Activated T-helper 17 cell treated with anti-CD3 and anti-CD28 coated beads, Interleukin-2, amount 50 U/mL, for 72 hours (primary cell): ENCODE data around the gene KLHL25. TPM values are rescaled to one million over a fixed set of nuclear protein-coding genes. Genes with fewer than 3 reads are reported as not detected.

Source experiments
- ATAC-seq: fragments of 150-1000 bp; cut with Tn5 transposase; replicated peaks from 2 replicates; pipeline ENCODE4 v1.10.0; 2021; ENCODE audit warnings: mild to moderate bottlenecking, moderate library complexity
- H3K27ac Mint-ChIP-seq: one replicate; pipeline ENCODE4 v1.8.0; 2022; ENCODE audit warnings: mixed read lengths
- H3K27me3 Mint-ChIP-seq: one replicate; pipeline ENCODE4 v1.8.0; 2022; ENCODE audit warnings: mixed read lengths
- H3K36me3 Mint-ChIP-seq: one replicate; pipeline ENCODE4 v1.8.0; 2022; ENCODE audit warnings: low read depth, mild to moderate bottlenecking, mixed read lengths
- H3K4me1 Mint-ChIP-seq: one replicate; pipeline ENCODE4 v1.8.0; 2022; ENCODE audit warnings: mixed read lengths
- H3K4me3 Mint-ChIP-seq: one replicate; pipeline ENCODE4 v1.8.0; 2022; ENCODE audit warnings: mild to moderate bottlenecking, mixed read lengths
- H3K9me3 Mint-ChIP-seq: one replicate; pipeline ENCODE4 v1.8.0; 2022; ENCODE audit warnings: mixed read lengths
- total RNA-seq, 2 donors: library from RNA; stranded (reverse); gene quantifications; one replicate each; pipeline ENCODE4 v1.2.3, GENCODE V29; 2022

Gene KLHL25
- total RNA-seq, 2 donors from 2014 or later, result 3.4 to 4.6 TPM

GRCh38 chr15:85722374-85723152, 72.2 kb downstream of the KLHL25 start:
- Mint-ChIP-seq H3K4me3 (peak overlapping the region; percentile 81), H3K27ac (peak overlapping the region; percentile 12), H3K9me3 (no peaks in the 10 kb centered on the region), H3K36me3 (peaks cover 99% of the 10 kb centered on the region), H3K4me1 (peaks cover 39% of the 10 kb centered on the region), H3K27me3 (no peaks in the 10 kb centered on the region)
- ATAC-seq, result no peak

- Mint-ChIP-seq H3K4me1 (peaks cover 33% of the 10 kb centered on the region), H3K27ac (peak overlapping the region; percentile 82), H3K27me3 (no peaks in the 10 kb centered on the region), H3K9me3 (no peaks in the 10 kb centered on the region), H3K36me3 (peaks cover 100% of the 10 kb centered on the region), H3K4me3 (no peak overlapping the region)
- no peak for ATAC-seq
These were observed 75.7 kb downstream of the KLHL25 start for GRCh38 chr15:85718981-85719380.

GRCh38 chr15:85718271-85718971, 76.3 kb downstream of the KLHL25 start:
- Mint-ChIP-seq H3K4me1 (peaks cover 35% of the 10 kb centered on the region), H3K4me3 (no peak overlapping the region)
- no peak for ATAC-seq

GRCh38 chr15:85717212-85717611, 77.5 kb downstream of the KLHL25 start:
- H3K4me1 Mint-ChIP-seq, result peaks cover 37% of the 10 kb centered on the region
- peak overlapping the region; percentile 82 for H3K27ac Mint-ChIP-seq
- H3K27me3 Mint-ChIP-seq, result no peaks in the 10 kb centered on the region
- H3K9me3 Mint-ChIP-seq, result no peaks in the 10 kb centered on the region
- H3K36me3 Mint-ChIP-seq, result peaks cover 100% of the 10 kb centered on the region
- no peak overlapping the region for H3K4me3 Mint-ChIP-seq
- ATAC-seq, result peak; percentile 49

More at GRCh38 chr15:85718271-85718971, 76.3 kb downstream of the KLHL25 start:
- H3K27me3 Mint-ChIP-seq, result no peaks in the 10 kb centered on the region
- H3K9me3 Mint-ChIP-seq, result no peaks in the 10 kb centered on the region
- H3K36me3 Mint-ChIP-seq, result peaks cover 100% of the 10 kb centered on the region
- H3K27ac Mint-ChIP-seq, result peak overlapping the region; percentile 82

GRCh38 chr15:85716261-85716660, 78.5 kb downstream of the KLHL25 start:
- H3K4me3 Mint-ChIP-seq, result no peak overlapping the region
- ATAC-seq, result no peak
- H3K4me1 Mint-ChIP-seq, result peaks cover 43% of the 10 kb centered on the region
- no peaks in the 10 kb centered on the region for H3K9me3 Mint-ChIP-seq
- H3K27ac Mint-ChIP-seq, result peak overlapping the region; percentile 82
- peaks cover 100% of the 10 kb centered on the region for H3K36me3 Mint-ChIP-seq
- no peaks in the 10 kb centered on the region for H3K27me3 Mint-ChIP-seq

GRCh38 chr15:85711580-85712192, 83.0 kb downstream of the KLHL25 start:
- peak overlapping the region; percentile 71 for H3K4me3 Mint-ChIP-seq
- no peaks in the 10 kb centered on the region for H3K27me3 Mint-ChIP-seq
- H3K4me1 Mint-ChIP-seq, result peaks cover 57% of the 10 kb centered on the region
- no peaks in the 10 kb centered on the region for H3K9me3 Mint-ChIP-seq
- no peak for ATAC-seq
- peak overlapping the region; percentile 83 for H3K27ac Mint-ChIP-seq
- peaks cover 93% of the 10 kb centered on the region for H3K36me3 Mint-ChIP-seq

GRCh38 chr15:85710340-85710842, 84.3 kb downstream of the KLHL25 start:
- peaks cover 62% of the 10 kb centered on the region for H3K4me1 Mint-ChIP-seq
- peak; percentile 74 for ATAC-seq
- H3K4me3 Mint-ChIP-seq, result peak overlapping the region; percentile 71

More at GRCh38 chr15:85710340-85710842, 84.3 kb downstream of the KLHL25 start:
- Mint-ChIP-seq H3K36me3 (peaks cover 87% of the 10 kb centered on the region), H3K27ac (peak overlapping the region; percentile 83), H3K9me3 (no peaks in the 10 kb centered on the region), H3K27me3 (no peaks in the 10 kb centered on the region)
